ENCODE measurements around the gene SLC6A18. TPM values are rescaled to one million over a fixed set of nuclear protein-coding genes. Genes with fewer than 3 reads are reported as not detected.

Gene SLC6A18
- total and polyA plus RNA-seq, 9 of the 15 experiments (the other 6 are each of a cell fraction or from before 2014, with no cell fraction given), result not detected

DNA sequence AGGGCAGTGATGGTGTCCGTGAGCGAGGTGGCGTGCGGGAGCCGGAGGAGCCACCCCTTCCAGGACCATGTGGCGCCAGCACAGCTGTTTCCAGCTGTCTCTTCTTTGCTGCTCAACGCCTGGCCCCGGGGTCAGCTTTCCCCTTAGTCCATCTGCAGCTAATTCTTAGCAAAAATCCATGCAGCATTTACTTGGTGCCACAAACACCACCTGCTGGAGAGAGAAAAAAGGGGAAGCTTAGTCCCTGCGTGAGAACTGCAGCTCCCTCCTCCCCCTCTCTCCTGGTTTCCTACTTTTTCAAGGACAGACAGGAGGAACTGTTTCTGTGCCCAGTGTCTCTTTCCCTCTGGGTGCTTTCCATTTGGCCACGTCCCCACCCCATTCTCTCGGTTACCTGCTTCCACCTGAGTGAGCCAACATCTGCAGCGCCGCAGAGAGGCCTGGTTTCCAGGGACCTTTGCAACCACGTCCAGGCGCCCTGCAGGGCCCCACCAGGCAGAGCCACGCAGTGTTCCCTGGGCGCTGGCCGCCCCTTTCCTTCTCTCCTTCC is 20.4 kb upstream of the SLC6A18 start (continued):
- TF ChIP-seq SPI1 (IDR thresholded peaks at IDR 0.05; ENCODE audit: borderline replicate concordance, low read depth, low read length), result peak; percentile 60; the same call in 1 of the 2 replicates
- TF ChIP-seq ETV6 (IDR thresholded peaks at IDR 0.05; ENCODE audit: borderline replicate concordance in 1 of 2, low read depth in 2 of 2, low read length in 1 of 2), result no peak
- no peak for TF ChIP-seq ETV6 (CRISPR knock-in tag; IDR thresholded peaks at IDR 0.05; ENCODE audit: borderline replicate concordance)
- TF ChIP-seq MTA1 (IDR thresholded peaks at IDR 0.05; ENCODE audit: borderline replicate concordance), result no peak
- TF ChIP-seq, protein P1, sequence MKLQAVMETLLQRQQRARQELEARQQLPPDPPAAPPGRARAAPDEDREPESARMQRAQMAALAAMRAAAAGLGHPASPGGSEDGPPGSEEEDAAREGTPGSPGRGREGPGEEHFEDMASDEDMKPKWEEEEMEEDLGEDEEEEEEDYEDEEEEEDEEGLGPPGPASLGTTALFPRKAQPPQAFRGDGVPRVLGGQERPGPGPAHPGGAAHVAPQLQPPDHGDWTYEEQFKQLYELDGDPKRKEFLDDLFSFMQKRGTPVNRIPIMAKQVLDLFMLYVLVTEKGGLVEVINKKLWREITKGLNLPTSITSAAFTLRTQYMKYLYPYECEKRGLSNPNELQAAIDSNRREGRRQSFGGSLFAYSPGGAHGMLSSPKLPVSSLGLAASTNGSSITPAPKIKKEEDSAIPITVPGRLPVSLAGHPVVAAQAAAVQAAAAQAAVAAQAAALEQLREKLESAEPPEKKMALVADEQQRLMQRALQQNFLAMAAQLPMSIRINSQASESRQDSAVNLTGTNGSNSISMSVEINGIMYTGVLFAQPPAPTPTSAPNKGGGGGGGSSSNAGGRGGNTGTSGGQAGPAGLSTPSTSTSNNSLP (IDR thresholded peaks at IDR 0.05; ENCODE audit: borderline replicate concordance, low read depth, low read length), result no peak
- TF ChIP-seq HLTF (IDR thresholded peaks at IDR 0.05), result no peak
- TF ChIP-seq, protein P2, sequence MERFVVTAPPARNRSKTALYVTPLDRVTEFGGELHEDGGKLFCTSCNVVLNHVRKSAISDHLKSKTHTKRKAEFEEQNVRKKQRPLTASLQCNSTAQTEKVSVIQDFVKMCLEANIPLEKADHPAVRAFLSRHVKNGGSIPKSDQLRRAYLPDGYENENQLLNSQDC (CRISPR knock-in tag; IDR thresholded peaks at IDR 0.05), result no peak
- no peak for TF ChIP-seq SMAD4 (CRISPR knock-in tag; conservative IDR thresholded peaks at IDR 0.05)
- TF ChIP-seq SETDB1 (IDR thresholded peaks at IDR 0.05; ENCODE audit: low read length), result no peak
- TF ChIP-seq, protein P3, sequence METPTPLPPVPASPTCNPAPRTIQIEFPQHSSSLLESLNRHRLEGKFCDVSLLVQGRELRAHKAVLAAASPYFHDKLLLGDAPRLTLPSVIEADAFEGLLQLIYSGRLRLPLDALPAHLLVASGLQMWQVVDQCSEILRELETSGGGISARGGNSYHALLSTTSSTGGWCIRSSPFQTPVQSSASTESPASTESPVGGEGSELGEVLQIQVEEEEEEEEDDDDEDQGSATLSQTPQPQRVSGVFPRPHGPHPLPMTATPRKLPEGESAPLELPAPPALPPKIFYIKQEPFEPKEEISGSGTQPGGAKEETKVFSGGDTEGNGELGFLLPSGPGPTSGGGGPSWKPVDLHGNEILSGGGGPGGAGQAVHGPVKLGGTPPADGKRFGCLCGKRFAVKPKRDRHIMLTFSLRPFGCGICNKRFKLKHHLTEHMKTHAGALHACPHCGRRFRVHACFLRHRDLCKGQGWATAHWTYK (CRISPR knock-in tag; IDR thresholded peaks at IDR 0.05), result 0 out of 2 replicates have a peak, but pooled peaks have one; percentile 37
- no peak for TF ChIP-seq GTF2F1 (IDR thresholded peaks at IDR 0.05; ENCODE audit: low read depth, low read length)
- no peak for TF ChIP-seq PML (IDR thresholded peaks at IDR 0.05; ENCODE audit: low read length)
- TF ChIP-seq TEAD4 (IDR thresholded peaks at IDR 0.05; ENCODE audit: low read length), result peak; percentile 23; the same call in 1 of the 2 replicates
- no peak for TF ChIP-seq TEAD4 (CRISPR knock-in tag; IDR thresholded peaks at IDR 0.05; ENCODE audit: borderline replicate concordance)
- TF ChIP-seq ZNF174 (CRISPR knock-in tag; IDR thresholded peaks at IDR 0.05), result no peak
- no peak for TF ChIP-seq SMAD2 (IDR thresholded peaks at IDR 0.05; ENCODE audit: low read depth, low read length)
- TF ChIP-seq ETS2 (tag; IDR thresholded peaks at IDR 0.05; ENCODE audit: borderline replicate concordance, poor library complexity, severe bottlenecking), result no peak
- TF ChIP-seq ZNF146 (CRISPR knock-in tag; IDR thresholded peaks at IDR 0.05; ENCODE audit: unreplicated experiment), result no peak
- no peak for TF ChIP-seq HEY1 (CRISPR knock-in tag; IDR thresholded peaks at IDR 0.05; ENCODE audit: borderline replicate concordance)
- no peak for TF ChIP-seq GATAD2B (IDR thresholded peaks at IDR 0.05; ENCODE audit: borderline replicate concordance)
- TF ChIP-seq NFRKB (IDR thresholded peaks at IDR 0.05; ENCODE audit: low read depth), result no peak
- no peak for TF ChIP-seq NFIX (CRISPR knock-in tag; IDR thresholded peaks at IDR 0.05; ENCODE audit: low read depth)
- TF ChIP-seq MCM5 (IDR thresholded peaks at IDR 0.05; ENCODE audit: low read depth), result no peak
- TF ChIP-seq SLC30A9 (CRISPR knock-in tag; IDR thresholded peaks at IDR 0.05), result no peak
- TF ChIP-seq IFI16 (CRISPR knock-in tag; IDR thresholded peaks at IDR 0.05), result no peak
- TF ChIP-seq ZNF316 (IDR thresholded peaks at IDR 0.05), result no peak
- no peak for TF ChIP-seq ZNF121 (CRISPR knock-in tag; conservative IDR thresholded peaks at IDR 0.05)
- TF ChIP-seq ZNF436 (CRISPR knock-in tag; IDR thresholded peaks at IDR 0.05), result no peak
- TF ChIP-seq ZFP36 (IDR thresholded peaks at IDR 0.05; ENCODE audit: low read depth, low read length, partially characterized antibody), result no peak
- TF ChIP-seq CHD1 (IDR thresholded peaks at IDR 0.05; ENCODE audit: low read length), result no peak
- no peak for TF ChIP-seq POU5F1 (IDR thresholded peaks at IDR 0.05; ENCODE audit: borderline replicate concordance, low read depth, low read length, partially characterized antibody)

Data from K562 (cell line).